Mucosa of descending colon (tissue), 3 donors: ENCODE results near the gene ZMYM3. TPM values are rescaled to one million over a fixed set of nuclear protein-coding genes. Genes with fewer than 3 reads are reported as not detected.

Experiments
- ATAC-seq: fragments of 200-7000 bp; cut with Tn5 transposase; one replicate; pipeline ENCODE4 v1.9.1; 2020; ENCODE audit warnings: mild to moderate bottlenecking, moderate library complexity
- DNase-seq, 3 donors: peaks; one replicate each; pipeline ENCODE4 v3.0.0-alpha.2; 2020
- H3K36me3 ChIP-seq: fragments of 200-600 bp; one replicate; pipeline ENCODE4 v1.8.0; 2021; ENCODE audit warnings: low read depth, mild to moderate bottlenecking
- H3K4me1 ChIP-seq: fragments of 200-600 bp; one replicate; pipeline ENCODE4 v1.8.0; 2021; ENCODE audit warnings: low read depth, mild to moderate bottlenecking
- H3K4me3 ChIP-seq: fragments of 200-600 bp; one replicate; pipeline ENCODE4 v1.8.0; 2021; ENCODE audit warnings: mild to moderate bottlenecking
- H3K9me3 ChIP-seq: fragments of 200-600 bp; one replicate; pipeline ENCODE4 v1.8.0; 2021; ENCODE audit warnings: mild to moderate bottlenecking
- intact Hi-C, 2 donors: fragments of 100-400 bp; cut with DNase I in 1 of 2; cut with micrococcal nuclease in 1 of 2; formaldehyde crosslinking; loops; one replicate each; pipeline versions ENCODE4 v1.11.0 to v1.11.1; 2022; cut with DNase I, micrococcal nuclease
- total RNA-seq, 3 donors: library from RNA; stranded (reverse); fragmentation: NEBNext Ultra II Directional in 2 of 3; extraction: Animal tissue kit (Norgen Biotek cat#: 25700) in 2 of 3; gene quantifications; one replicate each; pipeline versions ENCODE4 v1.2.1 to v1.2.4, GENCODE V29; 2021 to 2023
- TF ChIP-seq, protein P1 (sequence below): fragments of 200-600 bp; IDR thresholded peaks from one replicate; pipeline ENCODE4 v1.8.0; 2022; ENCODE audit warnings: antibody characterized with exemption, mild to moderate bottlenecking
- donor health status: DM: no; HTN: no; CAD: no; lungs with moderate emphysema.
- donor health status: DM: no; HTN: no; CAD: no.
- donor health status: DM: no; HTN: yes; CAD: no.

Gene ZMYM3
- total RNA-seq, 3 donors from 2014 or later = 13.7 to 24.9 (median 16.4) TPM

DNA sequence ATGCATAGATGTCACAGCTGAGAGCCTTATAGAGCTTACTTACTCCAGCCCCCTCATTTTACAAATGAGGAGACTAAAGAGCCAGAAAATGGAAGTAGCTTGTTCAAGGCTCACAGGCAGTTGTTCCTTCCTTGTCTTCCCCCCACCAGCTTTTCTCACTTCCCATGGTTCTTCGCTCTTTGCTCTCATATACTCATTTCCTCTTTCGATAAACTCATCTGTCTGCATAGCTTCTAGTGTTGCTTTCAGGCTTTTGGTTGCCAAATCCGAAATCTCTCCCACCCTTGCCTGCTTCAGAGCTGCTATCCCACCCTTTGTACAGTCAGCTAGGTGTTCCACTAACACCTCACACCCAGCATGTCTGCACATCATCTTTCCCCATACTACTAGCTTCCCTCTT lies 55.9 kb downstream of the ZMYM3 start:
- Histone ChIP-seq H3K9me3 (no peaks in the 10 kb centered on the region), H3K36me3 (no peaks in the 10 kb centered on the region), H3K4me3 (no peak overlapping the region), H3K4me1 (no peaks in the 10 kb centered on the region)
- DNase-seq (no peak), ATAC-seq (peak; percentile 53)
- intact Hi-C loops = no loop called here
- TF ChIP-seq, protein P1, sequence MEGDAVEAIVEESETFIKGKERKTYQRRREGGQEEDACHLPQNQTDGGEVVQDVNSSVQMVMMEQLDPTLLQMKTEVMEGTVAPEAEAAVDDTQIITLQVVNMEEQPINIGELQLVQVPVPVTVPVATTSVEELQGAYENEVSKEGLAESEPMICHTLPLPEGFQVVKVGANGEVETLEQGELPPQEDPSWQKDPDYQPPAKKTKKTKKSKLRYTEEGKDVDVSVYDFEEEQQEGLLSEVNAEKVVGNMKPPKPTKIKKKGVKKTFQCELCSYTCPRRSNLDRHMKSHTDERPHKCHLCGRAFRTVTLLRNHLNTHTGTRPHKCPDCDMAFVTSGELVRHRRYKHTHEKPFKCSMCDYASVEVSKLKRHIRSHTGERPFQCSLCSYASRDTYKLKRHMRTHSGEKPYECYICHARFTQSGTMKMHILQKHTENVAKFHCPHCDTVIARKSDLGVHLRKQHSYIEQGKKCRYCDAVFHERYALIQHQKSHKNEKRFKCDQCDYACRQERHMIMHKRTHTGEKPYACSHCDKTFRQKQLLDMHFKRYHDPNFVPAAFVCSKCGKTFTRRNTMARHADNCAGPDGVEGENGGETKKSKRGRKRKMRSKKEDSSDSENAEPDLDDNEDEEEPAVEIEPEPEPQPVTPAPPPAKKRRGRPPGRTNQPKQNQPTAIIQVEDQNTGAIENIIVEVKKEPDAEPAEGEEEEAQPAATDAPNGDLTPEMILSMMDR = no peak

- TF ChIP-seq, protein P1 = no peak
- H3K9me3 ChIP-seq = no peaks in the 10 kb centered on the region
- ATAC-seq = peak; percentile 21
- intact Hi-C loops = no loop called here
- H3K4me3 ChIP-seq = no peak overlapping the region
- DNase-seq = no peak
- H3K4me1 ChIP-seq = no peaks in the 10 kb centered on the region
- H3K36me3 ChIP-seq = no peaks in the 10 kb centered on the region
Observed at GRCh38 chrX:71195964-71196649, 57.8 kb downstream of the ZMYM3 start.

DNA sequence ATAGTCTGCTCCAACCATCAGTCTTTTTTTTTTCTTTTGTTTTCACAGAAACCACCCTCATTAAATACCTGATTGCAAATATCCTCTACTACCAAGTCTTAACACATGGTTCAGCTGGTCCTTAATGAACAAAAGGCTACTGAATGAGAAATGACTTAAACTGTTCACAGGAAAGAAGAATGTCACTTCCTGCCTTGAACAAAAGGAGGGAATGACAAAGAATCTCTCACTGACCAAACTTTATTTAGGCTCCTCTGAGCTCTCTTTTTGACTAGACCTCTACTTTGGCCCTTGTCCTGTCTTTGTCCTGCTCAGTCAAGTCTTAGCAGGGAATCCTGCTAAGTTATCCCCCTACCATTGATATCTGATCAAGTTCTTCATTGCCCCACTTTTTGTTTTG lies 62.7 kb downstream of the ZMYM3 start:
- TF ChIP-seq, protein P1 = no peak
- Histone ChIP-seq H3K4me3 (no peak overlapping the region), H3K4me1 (no peaks in the 10 kb centered on the region), H3K9me3 (no peaks in the 10 kb centered on the region), H3K36me3 (no peaks in the 10 kb centered on the region)
- ATAC-seq (no peak), DNase-seq (no peak)
- intact Hi-C loops = no loop called here

Other genes with a start within 250 kb of the ZMYM3 start
- 10 to 100 TPM; 56.4 to 86.6 (median 68.2) TPM for gene SNX12, start 185.8 kb downstream of the ZMYM3 start, total RNA-seq
- gene FOXO4, start 158.3 kb downstream of the ZMYM3 start, total RNA-seq = 10 to 100 TPM; 26.9 to 74.6 (median 53.1) TPM
- gene CXorf65, start 147.4 kb downstream of the ZMYM3 start, total RNA-seq = 1 to 10 TPM in 1 of 3 donors, not detected in 2; 2.7 TPM
- 100 to 1,000 TPM in 1 of 3 donors, 10 to 100 TPM in 2; 27.7 to 104 (median 56.8) TPM for gene IL2RG, start 142.6 kb downstream of the ZMYM3 start, total RNA-seq
- 10 to 100 TPM; 34.4 to 55.4 (median 47.8) TPM for gene MED12, start 135.5 kb downstream of the ZMYM3 start, total RNA-seq
- gene NLGN3, start 109.3 kb downstream of the ZMYM3 start, total RNA-seq = 1 to 10 TPM in 1 of 3 donors, under 1 TPM in 2; 0.46 to 3.1 (median 0.94) TPM
- gene GJB1, start 30.9 kb downstream of the ZMYM3 start, total RNA-seq = 10 to 100 TPM; 24.2 to 78.9 (median 58.2) TPM
- gene NONO, start 29.5 kb upstream of the ZMYM3 start, total RNA-seq = 100 to 1,000 TPM; 166 to 218 (median 197) TPM
- gene ITGB1BP2, start 47.6 kb upstream of the ZMYM3 start, total RNA-seq = 1 to 10 TPM; 1.3 to 5.9 (median 1.6) TPM
- 10 to 100 TPM; 28.2 to 44.8 (median 35.4) TPM for gene TAF1, start 112.2 kb upstream of the ZMYM3 start, total RNA-seq